Stimulated activated CD4-positive, alpha-beta T cell treated with anti-CD3 and anti-CD28 coated beads, Interleukin-12 subunit alpha, Interleukin-12 subunit beta, amount 100 ng/mL, for 24 hours (primary cell): Measurements from ENCODE around the gene TYW3.

Experiments
- DNase-seq, 2 experiments: peaks; one replicate each; pipeline ENCODE4 v3.0.0-alpha.2; 2020; ENCODE audit warnings: low read depth in 2 of 2

The TYW3 gene

GRCh38 chr1:74791491-74791890 is 58.5 kb downstream of the TYW3 start:
- DNase-seq, result no peak

- DNase-seq, result no peak
Measured at GRCh38 chr1:74799119-74799657, 66.2 kb downstream of the TYW3 start.

GRCh38 chr1:74811436-74812179 is 78.7 kb downstream of the TYW3 start:
- DNase-seq, result no peak

GRCh38 chr1:74812180-74812541 is 79.2 kb downstream of the TYW3 start:
- DNase-seq, result no peak
